Measurements from ENCODE around the gene THUMPD3. TPM values are rescaled to one million over a fixed set of nuclear protein-coding genes. Genes with fewer than 3 reads are reported as not detected.

Gene THUMPD3
- total and polyA plus RNA-seq, 4 donors: 16.9 to 26.2 (median 23.2) TPM

- H3K9me3 ChIP-seq (ENCODE audit: control insufficient read depth, low read length): no peaks in the 10 kb centered on the region
- ATAC-seq (ENCODE audit: low FRiP score): no peak
- H3K36me3 ChIP-seq (ENCODE audit: control insufficient read depth in 1 of 2, insufficient read depth in 2 of 2, low read length in 1 of 2): peaks cover 2 to 13% of the 10 kb centered on the region in 2 donors
- no peak for DNase-seq
- no peak overlapping the region for H3K27ac ChIP-seq (ENCODE audit: low read depth in 1 of 2, low read length in 2 of 2)
- no peak overlapping the region for H3K4me3 ChIP-seq (ENCODE audit: low read length in 2 of 2)
- no peaks in the 10 kb centered on the region for H3K27me3 ChIP-seq (ENCODE audit: control insufficient read depth in 1 of 2, insufficient read depth in 2 of 2, low read length in 1 of 2)
- H3K4me1 ChIP-seq (ENCODE audit: control insufficient read depth in 1 of 2, insufficient read depth in 2 of 2, low read length in 2 of 2): no peaks in the 10 kb centered on the region
- intact Hi-C loops (cut with DNase I): loop anchor here in 1 of 2 donors (10.0 kb wide), 1 partner anchor 65 kb away; no protein-coding TSS in a partner anchor
- WGBS, 2 donors: 83 to 89% methylated on average over 3 of the region's 3 CpGs
Measured at GRCh38 chr3:9380014-9380413, 17.2 kb downstream of the THUMPD3 start.

- H3K27ac ChIP-seq (ENCODE audit: low read depth in 1 of 2, low read length in 2 of 2): no peak overlapping the region
- no peak for ATAC-seq (ENCODE audit: low FRiP score)
- H3K4me3 ChIP-seq (ENCODE audit: low read length in 2 of 2): no peak overlapping the region
- 75% methylated on average over 13 of the region's 13 CpGs for WGBS, 2 donors
- H3K4me1 ChIP-seq (ENCODE audit: control insufficient read depth in 1 of 2, insufficient read depth in 2 of 2, low read length in 2 of 2): no peaks in the 10 kb centered on the region
- DNase-seq: no peak
- no peaks in the 10 kb centered on the region for H3K9me3 ChIP-seq (ENCODE audit: control insufficient read depth, low read length)
- peaks cover 2 to 11% of the 10 kb centered on the region in 2 donors for H3K36me3 ChIP-seq (ENCODE audit: control insufficient read depth in 1 of 2, insufficient read depth in 2 of 2, low read length in 1 of 2)
- H3K27me3 ChIP-seq (ENCODE audit: control insufficient read depth in 1 of 2, insufficient read depth in 2 of 2, low read length in 1 of 2): no peaks in the 10 kb centered on the region
- intact Hi-C loops (cut with DNase I): loop anchor here in 1 of 2 donors (10.0 kb wide), 1 partner anchor 61 kb away; no protein-coding TSS in a partner anchor
Measured at GRCh38 chr3:9384141-9384828, 21.4 kb downstream of the THUMPD3 start.

- intact Hi-C loops (cut with DNase I): loop anchor here (5.0 to 10.0 kb wide), 3 partner anchors 37 to 59 kb away; no protein-coding TSS in a partner anchor
Measured at GRCh38 chr3:9385187-9386077, 22.6 kb downstream of the THUMPD3 start.

GRCh38 chr3:9386078-9386459 is 23.2 kb downstream of the THUMPD3 start:
- DNase-seq (no peak), ATAC-seq (ENCODE audit: low FRiP score) (no peak)
- no peak overlapping the region for H3K27ac ChIP-seq (ENCODE audit: low read depth in 1 of 2, low read length in 2 of 2)
- H3K36me3 ChIP-seq (ENCODE audit: control insufficient read depth in 1 of 2, insufficient read depth in 2 of 2, low read length in 1 of 2): peaks cover 2 to 16% of the 10 kb centered on the region in 2 donors
- H3K27me3 ChIP-seq (ENCODE audit: control insufficient read depth in 1 of 2, insufficient read depth in 2 of 2, low read length in 1 of 2): no peaks in the 10 kb centered on the region
- no peaks in the 10 kb centered on the region for H3K9me3 ChIP-seq (ENCODE audit: control insufficient read depth, low read length)
- WGBS, 2 donors: 64% methylated on average over 3 of the region's 3 CpGs
- H3K4me3 ChIP-seq (ENCODE audit: low read length in 2 of 2): no peak overlapping the region
- intact Hi-C loops (cut with DNase I): loop anchor here (5.0 to 10.0 kb wide), 3 partner anchors 36 to 59 kb away; no protein-coding TSS in a partner anchor
- H3K4me1 ChIP-seq (ENCODE audit: control insufficient read depth in 1 of 2, insufficient read depth in 2 of 2, low read length in 2 of 2): no peaks in the 10 kb centered on the region

More at GRCh38 chr3:9385187-9386077, 22.6 kb downstream of the THUMPD3 start:
- Histone ChIP-seq H3K4me1 (ENCODE audit: control insufficient read depth in 1 of 2, insufficient read depth in 2 of 2, low read length in 2 of 2) (no peaks in the 10 kb centered on the region), H3K27me3 (ENCODE audit: control insufficient read depth in 1 of 2, insufficient read depth in 2 of 2, low read length in 1 of 2) (no peaks in the 10 kb centered on the region), H3K4me3 (ENCODE audit: low read length in 2 of 2) (no peak overlapping the region), H3K36me3 (ENCODE audit: control insufficient read depth in 1 of 2, insufficient read depth in 2 of 2, low read length in 1 of 2) (peaks cover 2 to 13% of the 10 kb centered on the region in 2 donors), H3K27ac (ENCODE audit: low read depth in 1 of 2, low read length in 2 of 2) (no peak overlapping the region), H3K9me3 (ENCODE audit: control insufficient read depth, low read length) (no peaks in the 10 kb centered on the region)
- 69 to 79% methylated on average over 2 of the region's 2 CpGs for WGBS, 2 donors
- DNase-seq (no peak), ATAC-seq (ENCODE audit: low FRiP score) (no peak)

- ATAC-seq (ENCODE audit: low FRiP score) (no peak), DNase-seq (no peak)
- H3K36me3 ChIP-seq (ENCODE audit: control insufficient read depth in 1 of 2, insufficient read depth in 2 of 2, low read length in 1 of 2): peaks cover 3 to 16% of the 10 kb centered on the region in 2 donors
- no peaks in the 10 kb centered on the region for H3K27me3 ChIP-seq (ENCODE audit: control insufficient read depth in 1 of 2, insufficient read depth in 2 of 2, low read length in 1 of 2)
- H3K9me3 ChIP-seq (ENCODE audit: control insufficient read depth, low read length): no peaks in the 10 kb centered on the region
- H3K4me1 ChIP-seq (ENCODE audit: control insufficient read depth in 1 of 2, insufficient read depth in 2 of 2, low read length in 2 of 2): no peaks in the 10 kb centered on the region
- 0 to 27% methylated on average over 1 of the region's 1 CpG for WGBS, 2 donors
- H3K27ac ChIP-seq (ENCODE audit: low read depth in 1 of 2, low read length in 2 of 2): no peak overlapping the region
- no peak overlapping the region for H3K4me3 ChIP-seq (ENCODE audit: low read length in 2 of 2)
- intact Hi-C loops (cut with DNase I): loop anchor here (5.0 to 10.0 kb wide), 3 partner anchors 36 to 58 kb away; no protein-coding TSS in a partner anchor
Measured at GRCh38 chr3:9386501-9387321, 23.9 kb downstream of the THUMPD3 start.

GRCh38 chr3:9387322-9387655 is 24.4 kb downstream of the THUMPD3 start:
- ATAC-seq (ENCODE audit: low FRiP score) (no peak), DNase-seq (no peak)
- intact Hi-C loops (cut with DNase I): loop anchor here (5.0 to 10.0 kb wide), 3 partner anchors 35 to 58 kb away; no protein-coding TSS in a partner anchor
- H3K9me3 ChIP-seq (ENCODE audit: control insufficient read depth, low read length): no peaks in the 10 kb centered on the region
- no peak overlapping the region for H3K4me3 ChIP-seq (ENCODE audit: low read length in 2 of 2)
- WGBS, 2 donors: 70 to 72% methylated on average over 2 of the region's 2 CpGs
- no peak overlapping the region for H3K27ac ChIP-seq (ENCODE audit: low read depth in 1 of 2, low read length in 2 of 2)
- no peaks in the 10 kb centered on the region for H3K27me3 ChIP-seq (ENCODE audit: control insufficient read depth in 1 of 2, insufficient read depth in 2 of 2, low read length in 1 of 2)
- no peaks in the 10 kb centered on the region for H3K4me1 ChIP-seq (ENCODE audit: control insufficient read depth in 1 of 2, insufficient read depth in 2 of 2, low read length in 2 of 2)
- H3K36me3 ChIP-seq (ENCODE audit: control insufficient read depth in 1 of 2, insufficient read depth in 2 of 2, low read length in 1 of 2): peaks cover 3 to 16% of the 10 kb centered on the region in 2 donors

- H3K4me3 ChIP-seq (ENCODE audit: low read length in 2 of 2): no peak overlapping the region
- H3K9me3 ChIP-seq (ENCODE audit: control insufficient read depth, low read length): no peaks in the 10 kb centered on the region
- no peaks in the 10 kb centered on the region for H3K4me1 ChIP-seq (ENCODE audit: control insufficient read depth in 1 of 2, insufficient read depth in 2 of 2, low read length in 2 of 2)
- peaks cover 3 to 14% of the 10 kb centered on the region in 2 donors for H3K36me3 ChIP-seq (ENCODE audit: control insufficient read depth in 1 of 2, insufficient read depth in 2 of 2, low read length in 1 of 2)
- ATAC-seq (ENCODE audit: low FRiP score): no peak
- DNase-seq: no peak
- no peaks in the 10 kb centered on the region for H3K27me3 ChIP-seq (ENCODE audit: control insufficient read depth in 1 of 2, insufficient read depth in 2 of 2, low read length in 1 of 2)
- intact Hi-C loops (cut with DNase I): loop anchor here (5.0 to 10.0 kb wide), 3 partner anchors 34 to 57 kb away; no protein-coding TSS in a partner anchor
- 66 to 75% methylated on average over 2 of the region's 2 CpGs for WGBS, 2 donors
- H3K27ac ChIP-seq (ENCODE audit: low read depth in 1 of 2, low read length in 2 of 2): no peak overlapping the region
Measured at GRCh38 chr3:9388142-9388541, 25.3 kb downstream of the THUMPD3 start.
